Liver (tissue), 9 donors: ENCODE data around the gene VIPR2. TPM values are rescaled to one million over a fixed set of nuclear protein-coding genes. Genes with fewer than 3 reads are reported as not detected.

Experiments
- DNase-seq: peaks from one replicate; pipeline ENCODE4 v3.0.0-alpha.2; 2017; ENCODE audit warnings: low spot score
- H3K27ac ChIP-seq, 2 donors: one replicate each; pipeline ENCODE4 v1.7.0; 2013; ENCODE audit warnings: inconsistent platforms in 2 of 2, low read length in 2 of 2, control low read depth in 1 of 2, low read depth in 1 of 2, mild to moderate bottlenecking in 1 of 2
- H3K27me3 ChIP-seq, 4 donors: one replicate each; pipeline versions ENCODE4 v1.6.1 to v1.7.0; 2013; ENCODE audit warnings: low read length in 3 of 4, inconsistent platforms in 1 of 4, mild to moderate bottlenecking in 1 of 4, moderate library complexity in 1 of 4; ENCODE audit not compliant: control insufficient read depth in 4 of 4, insufficient read depth in 4 of 4
- H3K36me3 ChIP-seq, 4 donors: one replicate each; pipeline versions ENCODE4 v1.6.1 to v1.7.0; 2013; ENCODE audit warnings: low read length in 3 of 4, mild to moderate bottlenecking in 3 of 4, low read depth in 1 of 4, moderate library complexity in 1 of 4; ENCODE audit not compliant: control insufficient read depth in 4 of 4, insufficient read depth in 3 of 4
- H3K4me1 ChIP-seq, 4 donors: one replicate each; pipeline versions ENCODE4 v1.6.1 to v1.7.0; 2013; ENCODE audit warnings: low read length in 3 of 4, mild to moderate bottlenecking in 3 of 4, moderate library complexity in 1 of 4; ENCODE audit not compliant: control insufficient read depth in 4 of 4, insufficient read depth in 4 of 4
- H3K4me3 ChIP-seq, 3 donors: one replicate each; pipeline versions ENCODE4 v1.6.1 to v1.7.0; 2013; ENCODE audit warnings: low read length in 3 of 3, control low read depth in 1 of 3, low read depth in 1 of 3, mild to moderate bottlenecking in 1 of 3
- H3K9ac ChIP-seq, 2 donors: one replicate each; pipeline ENCODE4 v1.7.0; 2013; ENCODE audit warnings: low read length in 2 of 2, mild to moderate bottlenecking in 2 of 2, moderate library complexity in 2 of 2, control low read depth in 1 of 2, low read depth in 1 of 2
- H3K9me3 ChIP-seq, 4 donors: one replicate each; pipeline versions ENCODE4 v1.6.1 to v1.7.0; 2013; ENCODE audit warnings: low read length in 3 of 4; ENCODE audit not compliant: control insufficient read depth in 4 of 4
- ATF3 ChIP-seq: IDR thresholded peaks from 2 replicates; pipeline ENCODE4 v1.6.1; 2016; ENCODE audit warnings: antibody characterized with exemption
- CTCF ChIP-seq: fragments of 150-350 bp; IDR thresholded peaks from 2 replicates; pipeline ENCODE4 v1.5.1; 2017; ENCODE audit warnings: improper control_type of control experiment, low read depth, low read length; ENCODE audit not compliant: missing input control
- EGR1 ChIP-seq, 2 donors: IDR thresholded peaks; 2 replicates each; pipeline ENCODE4 v1.6.1; 2016 to 2018; ENCODE audit warnings: antibody characterized with exemption in 2 of 2, low read depth in 2 of 2
- FOXA2 ChIP-seq: IDR thresholded peaks from 2 replicates; pipeline ENCODE4 v1.6.1; 2016; ENCODE audit warnings: antibody characterized with exemption
- GABPA ChIP-seq, 2 donors: IDR thresholded peaks in 1 of 2; conservative IDR thresholded peaks in 1 of 2; 2 replicates each; pipeline ENCODE4 v1.6.1; 2016; ENCODE audit warnings: antibody characterized with exemption in 2 of 2, mild to moderate bottlenecking in 1 of 2, moderate library complexity in 1 of 2
- HNF4A ChIP-seq, 2 donors: conservative IDR thresholded peaks; 2 replicates each; pipeline ENCODE4 v1.6.1; 2016; ENCODE audit warnings: antibody characterized with exemption in 2 of 2, mild to moderate bottlenecking in 2 of 2
- HNF4G ChIP-seq: IDR thresholded peaks from 2 replicates; pipeline ENCODE4 v1.6.1; 2016; ENCODE audit warnings: antibody characterized with exemption
- JUND ChIP-seq, 2 donors: IDR thresholded peaks; 2 replicates each; pipeline ENCODE4 v1.6.1; 2016; ENCODE audit warnings: antibody characterized with exemption in 2 of 2
- MAX ChIP-seq: IDR thresholded peaks from 2 replicates; pipeline ENCODE4 v1.6.1; 2016; ENCODE audit warnings: antibody characterized with exemption
- RAD21 ChIP-seq, 2 donors: IDR thresholded peaks; 2 replicates each; pipeline ENCODE4 v1.6.1; 2016; ENCODE audit warnings: antibody characterized with exemption in 2 of 2, mild to moderate bottlenecking in 2 of 2
- REST ChIP-seq: IDR thresholded peaks from 2 replicates; pipeline ENCODE4 v1.6.1; 2016; ENCODE audit warnings: antibody characterized with exemption, mild to moderate bottlenecking
- RXRA ChIP-seq, 2 donors: IDR thresholded peaks; 2 replicates each; pipeline ENCODE4 v1.6.1; 2017 to 2018; ENCODE audit warnings: antibody characterized with exemption in 2 of 2, mild to moderate bottlenecking in 1 of 2
- SP1 ChIP-seq: IDR thresholded peaks from 2 replicates; pipeline ENCODE4 v1.6.1; 2018; ENCODE audit warnings: antibody characterized with exemption, mild to moderate bottlenecking
- TAF1 ChIP-seq: conservative IDR thresholded peaks from 2 replicates; pipeline ENCODE4 v1.6.1; 2016; ENCODE audit warnings: antibody characterized with exemption, mild to moderate bottlenecking
- YY1 ChIP-seq: IDR thresholded peaks from 2 replicates; pipeline ENCODE4 v1.6.1; 2016; ENCODE audit warnings: antibody characterized with exemption, mild to moderate bottlenecking
- ZBTB33 ChIP-seq: IDR thresholded peaks from 2 replicates; pipeline ENCODE4 v1.6.1; 2016; ENCODE audit warnings: antibody characterized with exemption
- WGBS: extraction: QIAGEN DNeasy Blood & Tissue Kit; methylation state at CpG from one replicate; pipeline ENCODE4 v1.1.7; 2013; 5-methylcytosine and 5-hydroxymethylcytosine counted together
- polyA plus RNA-seq, 2 donors: library from polyadenylated mRNA; stranded (reverse) in 1 of 2; unstranded in 1 of 2; fragments of 200-250 nt in 1 of 2; fragments of >200 nt in 1 of 2; fragmentation: Nextera tagmentation in 1 of 2; extraction: Ambion mirVana in 1 of 2; gene quantifications; one replicate each; pipeline versions ENCODE4 v1.2.1 to v1.2.3, GENCODE V29; 2013 to 2015
- total RNA-seq, 2 donors: library from RNA; depleted of rRNA; stranded (reverse); fragments of >200 nt; gene quantifications; one replicate each; pipeline ENCODE4 v1.2.3, GENCODE V29; 2014
- donor health status: healthy.
- donor health status: healthy.
- donor health status: healthy.
- donor health status: healthy.
- donor health status: healthy.

Gene VIPR2
- total and polyA plus RNA-seq, 4 donors = 0.05 to 0.17 (median 0.10) TPM; not detected in 1

- H3K27ac ChIP-seq = no peak overlapping the region
- H3K9me3 ChIP-seq = peaks cover 0 to under 1% (median 0%) of the 10 kb centered on the region in 4 donors
- no peaks in the 10 kb centered on the region for H3K36me3 ChIP-seq
- H3K4me3 ChIP-seq = no peak overlapping the region
- no peak for DNase-seq
- peaks cover 0 to 3% (median 0%) of the 10 kb centered on the region in 4 donors for H3K4me1 ChIP-seq
- no peak overlapping the region for H3K9ac ChIP-seq
- no peaks in the 10 kb centered on the region for H3K27me3 ChIP-seq
- TF ChIP-seq FOXA2 (no peak), ATF3 (no peak), RXRA (IDR thresholded peaks at IDR 0.05) (no peak), HNF4A (conservative IDR thresholded peaks at IDR 0.05) (no peak), TAF1 (no peak), SP1 (no peak), EGR1 (IDR thresholded peaks at IDR 0.05; ENCODE audit: low read depth in 2 of 2) (no peak), HNF4G (no peak), ZBTB33 (no peak), MAX (no peak), REST (no peak), RAD21 (IDR thresholded peaks at IDR 0.05) (no peak), CTCF (no peak), JUND (IDR thresholded peaks at IDR 0.05) (no peak), GABPA (IDR thresholded peaks at IDR 0.05 in 1 of 2, conservative IDR thresholded peaks at IDR 0.05 in 1 of 2) (no peak), YY1 (no peak)
- WGBS = 78% methylated on average over 3 of the region's 3 CpGs
These were observed 47.3 kb upstream of the VIPR2 start for GRCh38 chr7:159192013-159192412.

GRCh38 chr7:159191236-159191635 is 46.6 kb upstream of the VIPR2 start:
- Histone ChIP-seq H3K4me1 (no peaks in the 10 kb centered on the region), H3K4me3 (no peak overlapping the region), H3K27ac (no peak overlapping the region), H3K27me3 (no peaks in the 10 kb centered on the region), H3K9me3 (peaks cover 0 to 3% (median 0%) of the 10 kb centered on the region in 4 donors), H3K36me3 (no peaks in the 10 kb centered on the region), H3K9ac (no peak overlapping the region)
- 75% methylated on average over 11 of the region's 11 CpGs for WGBS
- no peak for DNase-seq
- TF ChIP-seq MAX (no peak), REST (no peak), ATF3 (no peak), SP1 (no peak), JUND (IDR thresholded peaks at IDR 0.05) (no peak)
